A549 (cell line): Measurements from ENCODE around the gene KDM4E.
"Not testable (repeated sequence)": the region's sequence is repeated elsewhere in the genome, so short reads cannot be mapped to it uniquely, and the experiment has no call there.

Experiments
- CEBPB ChIP-seq, 2 experiments: fragments of >200 bp in 1 of 2; sonication (Bioruptor Twin) in 1 of 2; formaldehyde crosslinking in 1 of 2; IDR thresholded peaks; 2 replicates each; pipeline ENCODE4 v1.6.1; 2012 to 2016
- CTCF ChIP-seq: fragments of >200 bp; sonication (Bioruptor Twin); formaldehyde crosslinking; IDR thresholded peaks from 3 replicates; pipeline ENCODE4 v1.5.1; 2016
- EHMT2 ChIP-seq: fragments of 200-600 bp; sonication (generic); IDR thresholded peaks from 2 replicates; pipeline ENCODE4 v1.6.1; 2016; ENCODE audit warnings: antibody characterized with exemption, low read depth, mild to moderate bottlenecking, moderate library complexity
- EP300 ChIP-seq, 2 experiments: fragments of >200 bp; sonication (Bioruptor Twin); formaldehyde crosslinking; IDR thresholded peaks; 2 replicates in 1 of 2; 3 replicates in 1 of 2; pipeline ENCODE4 v1.6.1; 2016 to 2017
- KDM1A ChIP-seq: fragments of 200-600 bp; sonication (generic); IDR thresholded peaks from 2 replicates; pipeline ENCODE4 v1.6.1; 2016; ENCODE audit warnings: low read depth, mild to moderate bottlenecking
- MAFK ChIP-seq: fragments of 450-650 bp; IDR thresholded peaks from 2 replicates; pipeline ENCODE4 v1.6.1; 2014; ENCODE audit not compliant: partially characterized antibody
- POLR2A ChIP-seq: IDR thresholded peaks from 2 replicates; pipeline ENCODE4 v1.6.1; 2012; ENCODE audit warnings: mild to moderate bottlenecking, low read length
- RARB ChIP-seq: fragments of 250-450 bp; sonication (Bioruptor Pico); IDR thresholded peaks from 2 replicates; pipeline ENCODE4 v1.8.0; 2021; ENCODE audit warnings: mild to moderate bottlenecking, moderate library complexity
- USF2 ChIP-seq: fragments of 450-650 bp; IDR thresholded peaks from 2 replicates; pipeline ENCODE4 v1.6.1; 2014; ENCODE audit warnings: antibody characterized with exemption
- ZFP36 ChIP-seq: fragments of 450-650 bp; IDR thresholded peaks from 2 replicates; pipeline ENCODE4 v1.6.1; 2014; ENCODE audit warnings: borderline replicate concordance; ENCODE audit not compliant: partially characterized antibody

GRCh38 chr11:95021468-95021867, 3.6 kb upstream of the KDM4E start:
- TF ChIP-seq CTCF; RARB (CRISPR knock-in tag); EP300 (IDR thresholded peaks at IDR 0.05); ZFP36; CEBPB (IDR thresholded peaks at IDR 0.05); MAFK; USF2; POLR2A; EHMT2; KDM1A: not testable (repeated sequence)
